ENCODE measurements around the gene ACTL8. TPM values are rescaled to one million over a fixed set of nuclear protein-coding genes. Genes with fewer than 3 reads are reported as not detected.

The ACTL8 gene
- total RNA-seq, 1 donor from 2014 or later: 0.17 TPM

GRCh38 chr1:17735348-17735747, 19.8 kb upstream of the ACTL8 start:
- Histone ChIP-seq H3K4me3 (ENCODE audit: low read depth, low read length) (no peak overlapping the region), H3K27me3 (ENCODE audit: control insufficient read depth, insufficient read depth, low read length) (peaks cover 11% of the 10 kb centered on the region), H3K36me3 (ENCODE audit: control insufficient read depth, insufficient read depth, low read length) (no peaks in the 10 kb centered on the region)
- TF ChIP-seq CTCF (IDR thresholded peaks at IDR 0.05; ENCODE audit: insufficient read depth, low read length, poor library complexity, severe bottlenecking): no peak
- no peak for DNase-seq (ENCODE audit: low read depth)

GRCh38 chr1:17735793-17736192, 19.3 kb upstream of the ACTL8 start:
- Histone ChIP-seq H3K27me3 (ENCODE audit: control insufficient read depth, insufficient read depth, low read length) (peaks cover 9% of the 10 kb centered on the region), H3K4me3 (ENCODE audit: low read depth, low read length) (no peak overlapping the region), H3K36me3 (ENCODE audit: control insufficient read depth, insufficient read depth, low read length) (no peaks in the 10 kb centered on the region)
- no peak for TF ChIP-seq CTCF (IDR thresholded peaks at IDR 0.05; ENCODE audit: insufficient read depth, low read length, poor library complexity, severe bottlenecking)
- no peak for DNase-seq (ENCODE audit: low read depth)

GRCh38 chr1:17736625-17737024, 18.5 kb upstream of the ACTL8 start:
- Histone ChIP-seq H3K27me3 (ENCODE audit: control insufficient read depth, insufficient read depth, low read length) (peaks cover 9% of the 10 kb centered on the region), H3K36me3 (ENCODE audit: control insufficient read depth, insufficient read depth, low read length) (no peaks in the 10 kb centered on the region), H3K4me3 (ENCODE audit: low read depth, low read length) (no peak overlapping the region)
- TF ChIP-seq CTCF (IDR thresholded peaks at IDR 0.05; ENCODE audit: insufficient read depth, low read length, poor library complexity, severe bottlenecking): no peak
- no peak for DNase-seq (ENCODE audit: low read depth)

GRCh38 chr1:17739050-17739449, 16.1 kb upstream of the ACTL8 start:
- H3K27me3 ChIP-seq (ENCODE audit: control insufficient read depth, insufficient read depth, low read length): peaks cover 9% of the 10 kb centered on the region
- TF ChIP-seq CTCF (IDR thresholded peaks at IDR 0.05; ENCODE audit: insufficient read depth, low read length, poor library complexity, severe bottlenecking): no peak
- no peak overlapping the region for H3K4me3 ChIP-seq (ENCODE audit: low read depth, low read length)
- no peak for DNase-seq (ENCODE audit: low read depth)
- H3K36me3 ChIP-seq (ENCODE audit: control insufficient read depth, insufficient read depth, low read length): no peaks in the 10 kb centered on the region

- H3K4me3 ChIP-seq (ENCODE audit: low read depth, low read length): no peak overlapping the region
- DNase-seq (ENCODE audit: low read depth): no peak
- no peaks in the 10 kb centered on the region for H3K36me3 ChIP-seq (ENCODE audit: control insufficient read depth, insufficient read depth, low read length)
- H3K27me3 ChIP-seq (ENCODE audit: control insufficient read depth, insufficient read depth, low read length): peaks cover 5% of the 10 kb centered on the region
- no peak for TF ChIP-seq CTCF (IDR thresholded peaks at IDR 0.05; ENCODE audit: insufficient read depth, low read length, poor library complexity, severe bottlenecking)
Observed at GRCh38 chr1:17741052-17741451, 14.1 kb upstream of the ACTL8 start.

GRCh38 chr1:17742583-17742982, 12.6 kb upstream of the ACTL8 start:
- peaks cover 3% of the 10 kb centered on the region for H3K27me3 ChIP-seq (ENCODE audit: control insufficient read depth, insufficient read depth, low read length)
- no peak for TF ChIP-seq CTCF (IDR thresholded peaks at IDR 0.05; ENCODE audit: insufficient read depth, low read length, poor library complexity, severe bottlenecking)
- DNase-seq (ENCODE audit: low read depth): no peak
- no peak overlapping the region for H3K4me3 ChIP-seq (ENCODE audit: low read depth, low read length)
- H3K36me3 ChIP-seq (ENCODE audit: control insufficient read depth, insufficient read depth, low read length): no peaks in the 10 kb centered on the region

All from kidney epithelial cell (primary cell).